GM19455 (cell line): ENCODE results near the gene PLA2G2D.

Source experiments
- ATAC-seq: cut with Tn5 transposase; IDR thresholded peaks from one replicate; pipeline ENCODE4 v1.9.1; 2021; ENCODE audit not compliant: unreplicated experiment

The PLA2G2D gene

GRCh38 chr1:20089328-20090077 lies 29.8 kb downstream of the PLA2G2D start:
- ATAC-seq = no peak

- no peak for ATAC-seq
Observed at GRCh38 chr1:20087668-20088067, 31.7 kb downstream of the PLA2G2D start.

- ATAC-seq = no peak
Observed at GRCh38 chr1:20086800-20087199, 32.5 kb downstream of the PLA2G2D start.

- no peak for ATAC-seq
Observed at GRCh38 chr1:20083178-20083944, 36.0 kb downstream of the PLA2G2D start.

- no peak for ATAC-seq
Observed at GRCh38 chr1:20082772-20083171, 36.6 kb downstream of the PLA2G2D start.

GRCh38 chr1:20081353-20081810 lies 38.0 kb downstream of the PLA2G2D start:
- no peak for ATAC-seq

- ATAC-seq = no peak
Observed at GRCh38 chr1:20080441-20081352, 38.6 kb downstream of the PLA2G2D start.

GRCh38 chr1:20079661-20080305 lies 39.6 kb downstream of the PLA2G2D start:
- ATAC-seq = no peak

- ATAC-seq = no peak
Observed at GRCh38 chr1:20078711-20079110, 40.6 kb downstream of the PLA2G2D start.

GRCh38 chr1:20078171-20078651 lies 41.1 kb downstream of the PLA2G2D start:
- no peak for ATAC-seq

GRCh38 chr1:20076710-20077461 lies 42.5 kb downstream of the PLA2G2D start:
- ATAC-seq = no peak

GRCh38 chr1:20076223-20076622 lies 43.1 kb downstream of the PLA2G2D start:
- no peak for ATAC-seq

- ATAC-seq = no peak
Observed at GRCh38 chr1:20075345-20075744, 44.0 kb downstream of the PLA2G2D start.

GRCh38 chr1:20074725-20075171 lies 44.6 kb downstream of the PLA2G2D start:
- ATAC-seq = no peak

- ATAC-seq = no peak
Observed at GRCh38 chr1:20074055-20074724, 45.1 kb downstream of the PLA2G2D start.

GRCh38 chr1:20073256-20073655 lies 46.1 kb downstream of the PLA2G2D start:
- ATAC-seq = no peak

GRCh38 chr1:20072771-20073170 lies 46.6 kb downstream of the PLA2G2D start:
- ATAC-seq = no peak

GRCh38 chr1:20071416-20071815 lies 47.9 kb downstream of the PLA2G2D start:
- ATAC-seq = no peak

GRCh38 chr1:20070357-20070756 lies 49.0 kb downstream of the PLA2G2D start:
- no peak for ATAC-seq
